ENCODE measurements around the gene SDC3. TPM values are rescaled to one million over a fixed set of nuclear protein-coding genes. Genes with fewer than 3 reads are reported as not detected.

The SDC3 gene
- total and polyA plus RNA-seq, 4 experiments from 2014 or later: 0.29 to 0.64 TPM; not detected in 2

GRCh38 chr1:30900486-30900885 is 8.1 kb downstream of the SDC3 start:
- no peak overlapping the region for H3K27ac ChIP-seq (ENCODE audit: low read depth, low read length)
- no peak for DNase-seq
- no peaks in the 10 kb centered on the region for H3K36me3 ChIP-seq (ENCODE audit: insufficient read depth, low read length)
- intact Hi-C loops (cut with micrococcal nuclease): no loop called here
- Mint-ChIP-seq H3K27me3 (peaks cover 2 to 25% of the 10 kb centered on the region in 2 donors), H3K36me3 (no peaks in the 10 kb centered on the region), H3K4me1 (no peaks in the 10 kb centered on the region), H3K4me3 (no peak overlapping the region), H3K9me3 (peaks cover 0 to 2% (median 0%) of the 10 kb centered on the region in 8 donors), H3K27ac (no peak overlapping the region)
- H3K27me3 ChIP-seq (ENCODE audit: insufficient read depth, low read length): no peaks in the 10 kb centered on the region
- no peak overlapping the region for H3K4me3 ChIP-seq (ENCODE audit: low read length in 2 of 2)
- ChIA-PET CTCF (ENCODE audit: partially characterized antibody) (no interaction called here), POLR2A (ENCODE audit: partially characterized antibody) (no interaction called here)
- no peaks in the 10 kb centered on the region for H3K9me3 ChIP-seq (ENCODE audit: control insufficient read depth in 1 of 2, low read length in 2 of 2)
- no peaks in the 10 kb centered on the region for H3K4me1 ChIP-seq (ENCODE audit: insufficient read depth, low read length)

- Mint-ChIP-seq H3K4me3 (no peak overlapping the region), H3K27me3 (peaks cover 4 to 24% of the 10 kb centered on the region in 2 donors), H3K27ac (peak overlapping the region in 1 of 7 donors; percentile 41), H3K9me3 (peaks cover 0 to 2% (median 0%) of the 10 kb centered on the region in 8 donors), H3K4me1 (no peaks in the 10 kb centered on the region), H3K36me3 (no peaks in the 10 kb centered on the region)
- Histone ChIP-seq H3K36me3 (ENCODE audit: insufficient read depth, low read length) (no peaks in the 10 kb centered on the region), H3K4me3 (ENCODE audit: low read length in 2 of 2) (no peak overlapping the region), H3K9me3 (ENCODE audit: control insufficient read depth in 1 of 2, low read length in 2 of 2) (no peaks in the 10 kb centered on the region), H3K27ac (ENCODE audit: low read depth, low read length) (no peak overlapping the region), H3K27me3 (ENCODE audit: insufficient read depth, low read length) (no peaks in the 10 kb centered on the region), H3K4me1 (ENCODE audit: insufficient read depth, low read length) (no peaks in the 10 kb centered on the region)
- no peak for DNase-seq
- CTCF ChIA-PET (ENCODE audit: partially characterized antibody): no interaction called here
- POLR2A ChIA-PET (ENCODE audit: partially characterized antibody): no interaction called here
- intact Hi-C loops (cut with micrococcal nuclease): no loop called here
These were observed 8.8 kb downstream of the SDC3 start for GRCh38 chr1:30899577-30900389.

- Mint-ChIP-seq H3K4me3 (no peak overlapping the region), H3K4me1 (peaks cover 0 to 1% (median 0%) of the 10 kb centered on the region in 4 donors), H3K9me3 (peaks cover 0 to 2% (median 0%) of the 10 kb centered on the region in 8 donors), H3K27me3 (peaks cover 2 to 19% of the 10 kb centered on the region in 2 donors), H3K27ac (no peak overlapping the region), H3K36me3 (no peaks in the 10 kb centered on the region)
- no peak for DNase-seq
- H3K27ac ChIP-seq (ENCODE audit: low read depth, low read length): no peak overlapping the region
- no peaks in the 10 kb centered on the region for H3K9me3 ChIP-seq (ENCODE audit: control insufficient read depth in 1 of 2, low read length in 2 of 2)
- no peaks in the 10 kb centered on the region for H3K4me1 ChIP-seq (ENCODE audit: insufficient read depth, low read length)
- no peaks in the 10 kb centered on the region for H3K27me3 ChIP-seq (ENCODE audit: insufficient read depth, low read length)
- H3K4me3 ChIP-seq (ENCODE audit: low read length in 2 of 2): no peak overlapping the region
- H3K36me3 ChIP-seq (ENCODE audit: insufficient read depth, low read length): no peaks in the 10 kb centered on the region
- ChIA-PET POLR2A (ENCODE audit: partially characterized antibody) (no interaction called here), CTCF (ENCODE audit: partially characterized antibody) (no interaction called here)
- intact Hi-C loops (cut with micrococcal nuclease): no loop called here
These were observed 10.3 kb downstream of the SDC3 start for GRCh38 chr1:30898031-30898815.

GRCh38 chr1:30896905-30897304 is 11.7 kb downstream of the SDC3 start:
- Mint-ChIP-seq H3K27ac (peak overlapping the region in 2 of 7 donors; percentile 29 to 65), H3K4me1 (peaks cover 0 to 1% (median 0%) of the 10 kb centered on the region in 4 donors), H3K4me3 (no peak overlapping the region), H3K27me3 (peaks cover 2 to 25% of the 10 kb centered on the region in 2 donors), H3K9me3 (peaks cover 0 to 2% (median 0%) of the 10 kb centered on the region in 8 donors), H3K36me3 (no peaks in the 10 kb centered on the region)
- no peaks in the 10 kb centered on the region for H3K27me3 ChIP-seq (ENCODE audit: insufficient read depth, low read length)
- no peak for DNase-seq
- intact Hi-C loops (cut with micrococcal nuclease): no loop called here
- H3K9me3 ChIP-seq (ENCODE audit: control insufficient read depth in 1 of 2, low read length in 2 of 2): no peaks in the 10 kb centered on the region
- H3K36me3 ChIP-seq (ENCODE audit: insufficient read depth, low read length): no peaks in the 10 kb centered on the region
- H3K27ac ChIP-seq (ENCODE audit: low read depth, low read length): no peak overlapping the region
- H3K4me3 ChIP-seq (ENCODE audit: low read length in 2 of 2): no peak overlapping the region
- no peaks in the 10 kb centered on the region for H3K4me1 ChIP-seq (ENCODE audit: insufficient read depth, low read length)
- CTCF ChIA-PET (ENCODE audit: partially characterized antibody): no interaction called here
- POLR2A ChIA-PET (ENCODE audit: partially characterized antibody): no interaction called here

GRCh38 chr1:30895944-30896660 is 12.5 kb downstream of the SDC3 start:
- POLR2A ChIA-PET (ENCODE audit: partially characterized antibody): no interaction called here
- H3K27ac Mint-ChIP-seq: peak overlapping the region in 1 of 7 donors; percentile 57
- DNase-seq: no peak
- peaks cover 0 to 2% (median 0%) of the 10 kb centered on the region in 8 donors for H3K9me3 Mint-ChIP-seq
- H3K27me3 ChIP-seq (ENCODE audit: insufficient read depth, low read length): no peaks in the 10 kb centered on the region
- intact Hi-C loops (cut with micrococcal nuclease): no loop called here
- no peak overlapping the region for H3K27ac ChIP-seq (ENCODE audit: low read depth, low read length)
- H3K4me1 ChIP-seq (ENCODE audit: insufficient read depth, low read length): no peaks in the 10 kb centered on the region
- CTCF ChIA-PET (ENCODE audit: partially characterized antibody): no interaction called here
- peaks cover 0 to 1% (median 0%) of the 10 kb centered on the region in 4 donors for H3K4me1 Mint-ChIP-seq
- H3K4me3 ChIP-seq (ENCODE audit: low read length in 2 of 2): no peak overlapping the region
- H3K36me3 Mint-ChIP-seq: no peaks in the 10 kb centered on the region
- H3K4me3 Mint-ChIP-seq: no peak overlapping the region
- H3K36me3 ChIP-seq (ENCODE audit: insufficient read depth, low read length): no peaks in the 10 kb centered on the region
- H3K27me3 Mint-ChIP-seq: peaks cover 2 to 22% of the 10 kb centered on the region in 2 donors
- no peaks in the 10 kb centered on the region for H3K9me3 ChIP-seq (ENCODE audit: control insufficient read depth in 1 of 2, low read length in 2 of 2)

GRCh38 chr1:30895382-30895943 is 13.1 kb downstream of the SDC3 start:
- Histone ChIP-seq H3K27ac (ENCODE audit: low read depth, low read length) (no peak overlapping the region), H3K27me3 (ENCODE audit: insufficient read depth, low read length) (no peaks in the 10 kb centered on the region), H3K9me3 (ENCODE audit: control insufficient read depth in 1 of 2, low read length in 2 of 2) (no peaks in the 10 kb centered on the region), H3K36me3 (ENCODE audit: insufficient read depth, low read length) (no peaks in the 10 kb centered on the region), H3K4me3 (ENCODE audit: low read length in 2 of 2) (no peak overlapping the region), H3K4me1 (ENCODE audit: insufficient read depth, low read length) (no peaks in the 10 kb centered on the region)
- H3K4me1 Mint-ChIP-seq: peaks cover 0 to 1% (median 0%) of the 10 kb centered on the region in 4 donors
- peaks cover 0 to 2% (median 0%) of the 10 kb centered on the region in 8 donors for H3K9me3 Mint-ChIP-seq
- H3K36me3 Mint-ChIP-seq: no peaks in the 10 kb centered on the region
- ChIA-PET POLR2A (ENCODE audit: partially characterized antibody) (no interaction called here), CTCF (ENCODE audit: partially characterized antibody) (no interaction called here)
- H3K27me3 Mint-ChIP-seq: peaks cover 4 to 24% of the 10 kb centered on the region in 2 donors
- DNase-seq: no peak
- H3K27ac Mint-ChIP-seq: no peak overlapping the region
- intact Hi-C loops (cut with micrococcal nuclease): no loop called here
- H3K4me3 Mint-ChIP-seq: no peak overlapping the region
